Lung (tissue), 12 donors: ENCODE data around the gene KIAA0825. TPM values are rescaled to one million over a fixed set of nuclear protein-coding genes. Genes with fewer than 3 reads are reported as not detected.

Experiments
- ATAC-seq: fragments of 200-7000 bp; cut with Tn5 transposase; one replicate; pipeline ENCODE4 v1.9.1; 2020; ENCODE audit warnings: moderate number of reproducible peaks; ENCODE audit not compliant: insufficient read depth, low FRiP score
- DNase-seq, 3 donors: peaks; one replicate each; pipeline ENCODE4 v3.0.0-alpha.2; 2013 to 2017
- H3K27ac ChIP-seq, 2 donors: one replicate each; pipeline ENCODE4 v1.5.1; 2013; ENCODE audit warnings: mild to moderate bottlenecking in 2 of 2, moderate library complexity in 2 of 2, control low read depth in 1 of 2, inconsistent platforms in 1 of 2, low read depth in 1 of 2, low read length in 1 of 2
- H3K27me3 ChIP-seq, 3 donors: one replicate each; pipeline ENCODE4 v1.5.1; 2013; ENCODE audit warnings: low read length in 2 of 3; ENCODE audit not compliant: control insufficient read depth in 3 of 3, insufficient read depth in 3 of 3
- H3K36me3 ChIP-seq, 4 donors: one replicate each; pipeline ENCODE4 v1.5.1; 2013; ENCODE audit warnings: low read length in 4 of 4, mild to moderate bottlenecking in 1 of 4, moderate library complexity in 1 of 4; ENCODE audit not compliant: control insufficient read depth in 4 of 4, insufficient read depth in 4 of 4
- H3K4me1 ChIP-seq, 5 donors: one replicate each; pipeline ENCODE4 v1.5.1; 2013; ENCODE audit warnings: low read length in 5 of 5, mild to moderate bottlenecking in 2 of 5, moderate library complexity in 1 of 5; ENCODE audit not compliant: control insufficient read depth in 5 of 5, insufficient read depth in 5 of 5
- H3K4me3 ChIP-seq: one replicate; pipeline ENCODE4 v1.5.1; 2013; ENCODE audit warnings: mild to moderate bottlenecking, control low read depth, moderate library complexity
- H3K9ac ChIP-seq, 2 donors: one replicate each; pipeline ENCODE4 v1.5.1; 2013; ENCODE audit warnings: low read length in 2 of 2, control low read depth in 1 of 2; ENCODE audit not compliant: insufficient read depth in 1 of 2
- H3K9me3 ChIP-seq, 4 donors: one replicate each; pipeline ENCODE4 v1.5.1; 2013; ENCODE audit warnings: low read length in 3 of 4, mild to moderate bottlenecking in 1 of 4, moderate library complexity in 1 of 4; ENCODE audit not compliant: control insufficient read depth in 4 of 4, insufficient read depth in 3 of 4
- CTCF ChIP-seq: IDR thresholded peaks from 2 replicates; pipeline ENCODE4 v1.5.1; 2012; ENCODE audit warnings: mild to moderate bottlenecking; ENCODE audit errors: control extremely low read depth, extremely low read depth
- WGBS, 2 donors: extraction: QIAGEN DNeasy Blood & Tissue Kit; methylation state at CpG; one replicate each; pipeline ENCODE4 v1.1.7; 2013; 5-methylcytosine and 5-hydroxymethylcytosine counted together
- polyA plus RNA-seq, 2 donors: library from polyadenylated mRNA; stranded (reverse); fragments of 200-250 nt; gene quantifications; one replicate each; pipeline ENCODE4 v1.2.1, GENCODE V29; 2013
- total RNA-seq, 2 donors: library from RNA; depleted of rRNA in 1 of 2; stranded (reverse); fragments of >200 nt in 1 of 2; gene quantifications; one replicate each; pipeline ENCODE4 v1.2.1, GENCODE V29; 2014 to 2021
- donor health status: control.
- donor health status: control.
- donor health status: Bipolar disorder and iron deficiency.
- donor health status: healthy.
- donor health status: DM: yes; HTN: yes; CAD: no.

KIAA0825 gene
- total and polyA plus RNA-seq, 4 donors, result 0.79 to 20.2 (median 3.6) TPM

- Histone ChIP-seq H3K9me3 (peaks cover 0 to 2% (median 0%) of the 10 kb centered on the region in 4 donors), H3K36me3 (no peaks in the 10 kb centered on the region), H3K9ac (no peak overlapping the region), H3K27me3 (no peaks in the 10 kb centered on the region), H3K4me3 (no peak overlapping the region), H3K27ac (no peak overlapping the region), H3K4me1 (no peaks in the 10 kb centered on the region)
- WGBS, 2 donors, result 88 to 95% methylated on average over 6 of the region's 6 CpGs
- no peak for TF ChIP-seq CTCF
- no peak for ATAC-seq
- no peak for DNase-seq
These were observed 188.8 kb downstream of the KIAA0825 start for GRCh38 chr5:94429566-94429965.

DNA sequence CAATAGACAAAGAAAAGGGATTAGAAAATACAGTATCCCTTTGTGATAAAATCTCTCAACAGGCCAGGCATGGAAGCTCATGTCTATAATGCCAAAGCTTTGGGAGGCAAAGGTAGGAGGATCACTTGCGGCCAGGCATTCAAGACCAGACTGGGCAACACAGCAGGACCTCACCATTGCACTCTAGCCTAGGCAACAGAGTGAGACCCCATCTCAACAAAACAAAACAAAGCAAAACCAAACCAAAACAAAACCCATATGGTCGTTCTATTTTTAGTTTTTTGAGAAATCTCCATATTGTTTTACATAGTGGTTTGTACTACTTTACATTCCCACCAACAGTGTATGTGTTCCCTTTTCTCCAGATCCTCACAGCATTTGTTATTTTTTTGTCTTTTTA lies 193.0 kb downstream of the KIAA0825 start:
- no peaks in the 10 kb centered on the region for H3K36me3 ChIP-seq
- H3K4me3 ChIP-seq, result no peak overlapping the region
- H3K4me1 ChIP-seq, result no peaks in the 10 kb centered on the region
- DNase-seq (no peak), ATAC-seq (no peak)
- no peak overlapping the region for H3K9ac ChIP-seq
- H3K9me3 ChIP-seq, result no peaks in the 10 kb centered on the region
- no peaks in the 10 kb centered on the region for H3K27me3 ChIP-seq
- no peak for TF ChIP-seq CTCF
- H3K27ac ChIP-seq, result no peak overlapping the region
- 80 to 89% methylated on average over 2 of the region's 2 CpGs for WGBS, 2 donors

GRCh38 chr5:94423411-94423810 lies 195.0 kb downstream of the KIAA0825 start:
- Histone ChIP-seq H3K9me3 (no peaks in the 10 kb centered on the region), H3K27me3 (no peaks in the 10 kb centered on the region), H3K4me1 (no peaks in the 10 kb centered on the region), H3K36me3 (no peaks in the 10 kb centered on the region), H3K27ac (no peak overlapping the region), H3K9ac (no peak overlapping the region), H3K4me3 (no peak overlapping the region)
- DNase-seq (no peak), ATAC-seq (no peak)
- TF ChIP-seq CTCF, result no peak

GRCh38 chr5:94422812-94423211 lies 195.6 kb downstream of the KIAA0825 start:
- no peaks in the 10 kb centered on the region for H3K9me3 ChIP-seq
- no peaks in the 10 kb centered on the region for H3K27me3 ChIP-seq
- WGBS, 2 donors, result 57 to 59% methylated on average over 3 of the region's 3 CpGs
- DNase-seq (no peak), ATAC-seq (peak; percentile 76)
- no peaks in the 10 kb centered on the region for H3K36me3 ChIP-seq
- TF ChIP-seq CTCF, result no peak
- no peak overlapping the region for H3K27ac ChIP-seq
- no peak overlapping the region for H3K4me3 ChIP-seq
- H3K9ac ChIP-seq, result no peak overlapping the region
- H3K4me1 ChIP-seq, result no peaks in the 10 kb centered on the region
